Gastroesophageal sphincter (tissue), 4 donors: ENCODE results near the gene TMEM131. TPM values are rescaled to one million over a fixed set of nuclear protein-coding genes. Genes with fewer than 3 reads are reported as not detected.
"Not testable (repeated sequence)": the region's sequence is repeated elsewhere in the genome, so short reads cannot be mapped to it uniquely, and the experiment has no call there.

ENCODE experiments used
- ATAC-seq: fragments of 150-250 bp; one replicate; pipeline ENCODE4 v1.9.1; 2016; ENCODE audit warnings: mild to moderate bottlenecking, moderate library complexity
- H3K27ac ChIP-seq, 4 donors: fragments of 200-600 bp; sonication (generic) in 3 of 4; 1 replicate in 3 of 4; 2 replicates in 1 of 4; pipeline ENCODE4 v1.5.1; 2016 to 2019
- H3K27me3 ChIP-seq: fragments of 200-600 bp; sonication (generic); one replicate; pipeline ENCODE4 v1.5.1; 2019
- H3K36me3 ChIP-seq, 2 donors: fragments of 200-600 bp; sonication (generic); one replicate each; pipeline ENCODE4 v1.5.1; 2019; ENCODE audit warnings: control low read depth in 1 of 2
- H3K4me1 ChIP-seq, 3 donors: fragments of 200-600 bp; sonication (generic); 1 replicate in 2 of 3; 2 replicates in 1 of 3; pipeline ENCODE4 v1.5.1; 2016 to 2019; ENCODE audit warnings: control low read depth in 2 of 3
- H3K4me3 ChIP-seq, 2 donors: fragments of 200-600 bp; sonication (generic); one replicate each; pipeline ENCODE4 v1.5.1; 2019; ENCODE audit warnings: mild to moderate bottlenecking in 1 of 2, moderate library complexity in 1 of 2
- H3K9me3 ChIP-seq, 3 donors: fragments of 200-600 bp; sonication (generic); one replicate each; pipeline ENCODE4 v1.5.1; 2017 to 2019; ENCODE audit warnings: control low read depth in 2 of 3
- CTCF ChIP-seq, 4 experiments: fragments of 200-600 bp in 2 of 4; fragments of 450-650 bp in 2 of 4; sonication (generic) in 1 of 4; IDR thresholded peaks; one replicate each; pipeline ENCODE4 v1.5.1; 2017 to 2019; ENCODE audit warnings: antibody characterized with exemption in 4 of 4, mild to moderate bottlenecking in 2 of 4, moderate library complexity in 2 of 4
- EP300 ChIP-seq: sonication (generic); formaldehyde crosslinking; IDR thresholded peaks from one replicate; pipeline ENCODE4 v1.6.1; 2017; ENCODE audit warnings: antibody characterized with exemption, mild to moderate bottlenecking
- POLR2A ChIP-seq, 2 donors: fragments of 450-650 bp; IDR thresholded peaks; one replicate each; pipeline ENCODE4 v1.6.1; 2017; ENCODE audit warnings: antibody characterized with exemption in 2 of 2, mild to moderate bottlenecking in 2 of 2, moderate library complexity in 1 of 2
- POLR2AphosphoS5 ChIP-seq: sonication (generic); formaldehyde crosslinking; IDR thresholded peaks from one replicate; pipeline ENCODE4 v1.6.1; 2017; ENCODE audit warnings: antibody characterized with exemption
- WGBS, 2 donors: methylation state at CpG; one replicate each; pipeline ENCODE4 v1.1.5; 2018; ENCODE audit warnings: low coverage in 1 of 2; 5-methylcytosine and 5-hydroxymethylcytosine counted together
- total RNA-seq, 4 donors: library from RNA; depleted of rRNA; stranded (reverse); fragments of >200 nt; gene quantifications; one replicate each; pipeline ENCODE4 v1.1.0, GENCODE V29; 2016

The TMEM131 gene
- total RNA-seq, 4 donors from 2014 or later: 32.0 to 46.4 (median 33.9) TPM

GRCh38 chr2:97861177-97861576 lies 134.6 kb downstream of the TMEM131 start:
- TF ChIP-seq POLR2AphosphoS5 (no peak), POLR2A (IDR thresholded peaks at IDR 0.05) (no peak), EP300 (no peak), CTCF (IDR thresholded peaks at IDR 0.05) (no peak)
- Histone ChIP-seq H3K4me1 (no peaks in the 10 kb centered on the region), H3K9me3 (no peaks in the 10 kb centered on the region), H3K4me3 (no peak overlapping the region), H3K36me3 (peaks cover 3 to 12% of the 10 kb centered on the region in 2 donors), H3K27me3 (no peaks in the 10 kb centered on the region), H3K27ac (no peak overlapping the region)
- WGBS, 2 donors: no CpG with 5 or more reads among the region's 2 CpGs
- no peak for ATAC-seq

GRCh38 chr2:97858442-97858841 lies 137.3 kb downstream of the TMEM131 start:
- H3K4me3 ChIP-seq: no peak overlapping the region
- no peaks in the 10 kb centered on the region for H3K9me3 ChIP-seq
- H3K27me3 ChIP-seq: no peaks in the 10 kb centered on the region
- no peak for ATAC-seq
- peaks cover 3 to 12% of the 10 kb centered on the region in 2 donors for H3K36me3 ChIP-seq
- WGBS, 2 donors: 100% methylated on average over 1 of the region's 3 CpGs; no CpG with 5 or more reads in 1 of the 2 donors
- H3K27ac ChIP-seq: no peak overlapping the region
- TF ChIP-seq EP300: no peak
- no peak for TF ChIP-seq CTCF (IDR thresholded peaks at IDR 0.05)
- TF ChIP-seq POLR2A (IDR thresholded peaks at IDR 0.05): no peak
- H3K4me1 ChIP-seq: no peaks in the 10 kb centered on the region

- Histone ChIP-seq H3K36me3 (peaks cover 3 to 12% of the 10 kb centered on the region in 2 donors), H3K27me3 (no peaks in the 10 kb centered on the region), H3K27ac (no peak overlapping the region), H3K9me3 (no peaks in the 10 kb centered on the region), H3K4me3 (no peak overlapping the region), H3K4me1 (no peaks in the 10 kb centered on the region)
- no peak for ATAC-seq
- WGBS, 2 donors: 85 to 100% methylated on average over 2 of the region's 2 CpGs
- TF ChIP-seq EP300: no peak
- no peak for TF ChIP-seq CTCF (IDR thresholded peaks at IDR 0.05)
- no peak for TF ChIP-seq POLR2AphosphoS5
- TF ChIP-seq POLR2A (IDR thresholded peaks at IDR 0.05): no peak
Observed at GRCh38 chr2:97857553-97857952, 138.2 kb downstream of the TMEM131 start.

- H3K4me3 ChIP-seq, H3K36me3 ChIP-seq, H3K27me3 ChIP-seq, ATAC-seq, H3K4me1 ChIP-seq, H3K27ac ChIP-seq, H3K9me3 ChIP-seq: not testable (repeated sequence)
- 94% methylated on average over 1 of the region's 4 CpGs; no CpG with 5 or more reads in 1 of the 2 donors for WGBS, 2 donors
Observed at GRCh38 chr2:97853057-97853456, 142.7 kb downstream of the TMEM131 start.

GRCh38 chr2:97851172-97851571 lies 144.6 kb downstream of the TMEM131 start:
- 88 to 97% methylated on average over 4 to 5 of the region's 5 CpGs for WGBS, 2 donors
- no peaks in the 10 kb centered on the region for H3K4me1 ChIP-seq
- H3K36me3 ChIP-seq: no peaks in the 10 kb centered on the region
- H3K27me3 ChIP-seq: no peaks in the 10 kb centered on the region
- no peaks in the 10 kb centered on the region for H3K9me3 ChIP-seq
- ATAC-seq: no peak
- no peak overlapping the region for H3K27ac ChIP-seq
- no peak overlapping the region for H3K4me3 ChIP-seq
- TF ChIP-seq POLR2A (IDR thresholded peaks at IDR 0.05): no peak
- no peak for TF ChIP-seq CTCF (IDR thresholded peaks at IDR 0.05)
- TF ChIP-seq POLR2AphosphoS5: no peak
- TF ChIP-seq EP300: no peak
